ENCODE data around the gene UBA52.

Gene UBA52

GRCh38 chr19:18605546-18606280 lies 34.1 kb downstream of the UBA52 start:
- no peak for DNase-seq (ENCODE audit: low read depth)
- H3K4me3 ChIP-seq (ENCODE audit: low read depth, low read length) = no peak overlapping the region
- TF ChIP-seq, protein P1, sequence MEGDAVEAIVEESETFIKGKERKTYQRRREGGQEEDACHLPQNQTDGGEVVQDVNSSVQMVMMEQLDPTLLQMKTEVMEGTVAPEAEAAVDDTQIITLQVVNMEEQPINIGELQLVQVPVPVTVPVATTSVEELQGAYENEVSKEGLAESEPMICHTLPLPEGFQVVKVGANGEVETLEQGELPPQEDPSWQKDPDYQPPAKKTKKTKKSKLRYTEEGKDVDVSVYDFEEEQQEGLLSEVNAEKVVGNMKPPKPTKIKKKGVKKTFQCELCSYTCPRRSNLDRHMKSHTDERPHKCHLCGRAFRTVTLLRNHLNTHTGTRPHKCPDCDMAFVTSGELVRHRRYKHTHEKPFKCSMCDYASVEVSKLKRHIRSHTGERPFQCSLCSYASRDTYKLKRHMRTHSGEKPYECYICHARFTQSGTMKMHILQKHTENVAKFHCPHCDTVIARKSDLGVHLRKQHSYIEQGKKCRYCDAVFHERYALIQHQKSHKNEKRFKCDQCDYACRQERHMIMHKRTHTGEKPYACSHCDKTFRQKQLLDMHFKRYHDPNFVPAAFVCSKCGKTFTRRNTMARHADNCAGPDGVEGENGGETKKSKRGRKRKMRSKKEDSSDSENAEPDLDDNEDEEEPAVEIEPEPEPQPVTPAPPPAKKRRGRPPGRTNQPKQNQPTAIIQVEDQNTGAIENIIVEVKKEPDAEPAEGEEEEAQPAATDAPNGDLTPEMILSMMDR (IDR thresholded peaks at IDR 0.05; ENCODE audit: control insufficient read depth, extremely low read depth, insufficient read depth) = no peak

DNA sequence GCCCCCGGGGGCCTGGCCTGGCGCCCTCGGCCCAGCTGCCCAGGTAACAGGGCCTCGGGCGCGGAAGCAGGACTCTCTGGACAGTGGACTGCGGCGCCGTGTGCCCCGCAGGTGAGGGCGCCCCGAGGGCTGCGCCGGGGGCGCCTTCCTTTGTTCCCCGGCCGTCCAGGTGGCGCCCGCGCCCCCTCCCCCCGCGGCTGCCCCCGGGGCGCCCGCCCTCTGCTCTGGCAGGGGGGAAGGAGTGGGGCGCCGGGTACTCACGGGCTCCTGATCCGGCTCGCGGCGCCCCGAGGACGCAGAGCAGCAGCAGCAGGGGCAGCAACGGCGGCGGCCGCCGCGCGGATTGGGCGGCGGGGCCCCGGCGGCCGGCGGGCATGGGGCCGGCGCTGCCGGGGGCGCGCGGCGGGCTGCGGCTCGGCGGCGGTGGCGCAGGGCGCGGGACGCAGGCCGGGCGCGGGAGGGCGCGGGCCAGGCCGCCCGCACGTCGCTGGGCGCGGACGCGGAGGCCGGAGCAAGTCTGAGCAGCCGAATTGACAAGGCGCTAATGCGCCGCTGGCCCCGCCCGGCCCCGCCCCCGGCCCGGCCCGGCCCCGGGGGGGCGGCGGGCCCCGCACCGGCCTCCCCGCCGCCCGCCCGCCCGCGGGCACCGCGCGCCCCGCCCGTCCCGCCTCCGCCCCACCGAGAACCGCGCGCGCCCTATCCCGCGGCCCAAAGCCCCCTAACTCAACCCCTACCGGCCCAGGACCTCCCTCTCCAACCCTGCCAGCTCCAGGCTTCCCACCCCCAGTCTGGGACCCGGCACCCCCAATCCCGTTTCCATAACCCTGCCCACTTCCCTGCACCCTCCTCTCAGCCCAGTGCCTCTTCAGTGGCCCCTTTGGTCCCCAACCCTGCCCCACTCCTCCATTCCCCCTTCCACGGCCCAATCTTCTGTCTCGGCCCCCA lies 34.9 kb downstream of the UBA52 start, which contains the start of gene CRLF1:
Gene CRLF1 (minus strand): TSS at position 519 of the 945 bp plus-strand sequence. CDS start 143 bp downstream, at position 376.
- no peak within 1 kb of the TSS for H3K4me3 ChIP-seq (ENCODE audit: low read depth, low read length)
- TF ChIP-seq, protein P1 (IDR thresholded peaks at IDR 0.05; ENCODE audit: control insufficient read depth, extremely low read depth, insufficient read depth) = no peak
- DNase-seq (ENCODE audit: low read depth) = no peak

DNA sequence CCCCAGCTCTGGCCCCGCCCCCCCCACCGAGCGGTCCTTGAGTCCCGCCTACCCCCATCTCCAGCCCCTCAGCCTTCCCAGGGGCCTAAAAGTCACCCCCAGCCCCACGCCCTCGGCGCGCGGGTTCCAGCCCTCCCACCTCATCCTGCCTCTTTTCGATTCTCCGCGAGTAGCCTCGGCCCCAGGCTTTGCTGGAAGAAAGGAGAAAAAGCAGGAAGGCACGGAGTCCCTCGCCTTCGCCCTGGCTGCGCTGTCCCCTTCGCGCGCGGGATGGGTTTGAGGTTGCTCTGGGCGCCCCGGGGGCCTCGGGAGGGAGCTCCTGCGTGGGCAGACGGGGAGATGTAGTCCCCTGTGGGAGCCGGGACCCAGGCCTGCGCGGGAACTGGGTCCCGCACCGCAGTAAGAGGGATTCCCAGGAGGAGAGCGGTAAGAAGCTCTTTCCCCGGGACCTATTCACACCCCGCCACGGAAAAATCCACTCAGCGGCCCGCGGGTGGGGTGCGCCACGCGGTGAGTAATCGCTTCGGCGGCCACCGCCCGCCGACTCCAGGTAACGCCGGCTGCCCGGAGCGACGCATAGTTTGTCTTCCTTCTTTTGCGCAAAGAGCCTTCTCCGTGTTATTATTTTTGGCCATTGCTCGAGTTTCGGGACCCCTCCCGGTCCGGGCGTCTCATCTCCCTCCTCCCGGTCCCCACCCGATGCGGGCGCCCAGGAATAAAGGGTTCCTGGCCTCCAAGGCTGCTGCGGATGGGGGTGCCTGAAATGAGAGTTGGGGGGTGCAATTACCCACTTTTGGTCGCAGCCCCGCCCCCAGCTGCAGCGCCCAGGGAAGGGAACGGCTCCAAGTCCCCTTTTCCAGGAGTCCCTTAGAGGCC lies 35.8 kb downstream of the UBA52 start:
- no peak overlapping the region for H3K4me3 ChIP-seq (ENCODE audit: low read depth, low read length)
- TF ChIP-seq, protein P1 (IDR thresholded peaks at IDR 0.05; ENCODE audit: control insufficient read depth, extremely low read depth, insufficient read depth) = no peak
- DNase-seq (ENCODE audit: low read depth) = no peak

GRCh38 chr19:18608102-18608804 lies 36.6 kb downstream of the UBA52 start:
- no peak for DNase-seq (ENCODE audit: low read depth)
- H3K4me3 ChIP-seq (ENCODE audit: low read depth, low read length) = no peak overlapping the region
- TF ChIP-seq, protein P1 (IDR thresholded peaks at IDR 0.05; ENCODE audit: control insufficient read depth, extremely low read depth, insufficient read depth) = no peak

DNA sequence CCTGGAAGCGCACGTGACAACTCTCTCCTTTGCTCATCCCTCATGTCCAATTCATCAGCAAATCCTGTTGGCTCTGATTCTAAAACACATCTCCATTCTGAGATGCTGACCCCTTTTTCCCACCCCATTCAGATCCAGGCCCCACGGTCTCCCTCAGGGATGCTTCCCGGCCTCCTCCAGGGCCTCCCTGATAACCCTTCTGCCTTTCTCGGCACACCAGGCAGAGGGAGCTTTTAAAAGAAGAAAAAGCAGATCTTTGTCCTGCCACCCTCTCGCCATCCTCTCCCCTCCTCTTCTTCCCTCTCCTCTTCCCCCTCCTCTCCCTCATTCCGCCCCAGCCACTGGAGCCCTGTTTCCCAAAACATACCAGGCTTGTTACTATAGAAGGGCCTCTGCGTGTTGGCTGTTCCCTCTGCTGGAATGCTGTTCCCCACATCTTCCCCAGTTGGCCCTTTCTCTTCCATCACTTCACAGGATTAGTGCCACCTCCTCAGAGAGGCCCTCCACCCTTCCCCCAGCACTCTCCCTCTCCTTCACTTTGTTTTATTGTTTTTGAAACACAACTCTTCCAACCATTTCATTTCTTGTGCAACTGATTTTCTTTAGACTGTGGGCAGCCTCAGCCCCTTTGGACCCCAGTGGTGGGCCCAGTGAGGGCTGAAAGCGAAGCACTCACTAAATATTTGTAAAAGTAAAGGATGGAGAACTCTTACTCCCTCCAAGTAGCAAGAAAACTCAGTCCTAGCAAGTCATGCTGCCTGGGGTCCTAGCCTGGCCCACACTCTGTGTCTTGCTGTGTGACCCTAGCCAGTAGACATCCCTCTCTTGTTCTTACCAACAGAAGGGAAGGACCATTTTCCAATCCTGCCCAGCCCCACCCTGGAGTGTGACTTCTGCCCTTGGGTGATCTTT lies 37.4 kb downstream of the UBA52 start:
- no peak overlapping the region for H3K4me3 ChIP-seq (ENCODE audit: low read depth, low read length)
- no peak for DNase-seq (ENCODE audit: low read depth)

More for the DNA sequence above, 37.4 kb downstream of the UBA52 start:
- TF ChIP-seq, protein P1 (IDR thresholded peaks at IDR 0.05; ENCODE audit: control insufficient read depth, extremely low read depth, insufficient read depth) = no peak

All from LNCaP clone FGC (cell line).